ENCODE data around the gene LST1. TPM values are rescaled to one million over a fixed set of nuclear protein-coding genes. Genes with fewer than 3 reads are reported as not detected.

LST1 gene
- total RNA-seq, 1 donor, result 200 TPM

- Histone ChIP-seq H3K4me1 (ENCODE audit: insufficient read depth, low read length) (peaks cover 67% of the 10 kb centered on the region), H3K4me3 (ENCODE audit: low read length) (no peak overlapping the region), H3K9me3 (ENCODE audit: low read depth, low read length) (no peaks in the 10 kb centered on the region), H3K27me3 (ENCODE audit: insufficient read depth, low read length) (no peaks in the 10 kb centered on the region)
These were observed 30.9 kb downstream of the LST1 start for GRCh38 chr6:31617010-31617409.

GRCh38 chr6:31619805-31620585 lies 33.9 kb downstream of the LST1 start:
- Histone ChIP-seq H3K4me3 (ENCODE audit: low read length) (peak overlapping the region; percentile 77), H3K4me1 (ENCODE audit: insufficient read depth, low read length) (peaks cover 63% of the 10 kb centered on the region), H3K9me3 (ENCODE audit: low read depth, low read length) (no peaks in the 10 kb centered on the region), H3K27me3 (ENCODE audit: insufficient read depth, low read length) (no peaks in the 10 kb centered on the region)

GRCh38 chr6:31620586-31621319 lies 34.7 kb downstream of the LST1 start, which contains the start of gene PRRC2A:
Gene PRRC2A, plus strand, starts transcription at chr6:31620715. Its CDS starts 2,075 bp downstream, at chr6:31622790.
- H3K27me3 ChIP-seq (ENCODE audit: insufficient read depth, low read length), result no peaks in the 10 kb centered on the region
- peak within 1 kb of the TSS; percentile 77 for H3K4me3 ChIP-seq (ENCODE audit: low read length)
- no peaks in the 10 kb centered on the region for H3K9me3 ChIP-seq (ENCODE audit: low read depth, low read length)
- H3K4me1 ChIP-seq (ENCODE audit: insufficient read depth, low read length), result peaks cover 55% of the 10 kb centered on the region

GRCh38 chr6:31621320-31621939 lies 35.4 kb downstream of the LST1 start:
- H3K9me3 ChIP-seq (ENCODE audit: low read depth, low read length), result no peaks in the 10 kb centered on the region
- H3K27me3 ChIP-seq (ENCODE audit: insufficient read depth, low read length), result no peaks in the 10 kb centered on the region
- H3K4me1 ChIP-seq (ENCODE audit: insufficient read depth, low read length), result peaks cover 48% of the 10 kb centered on the region
- peak overlapping the region; percentile 77 for H3K4me3 ChIP-seq (ENCODE audit: low read length)

- Histone ChIP-seq H3K4me1 (ENCODE audit: insufficient read depth, low read length) (peaks cover 43% of the 10 kb centered on the region), H3K4me3 (ENCODE audit: low read length) (no peak overlapping the region), H3K27me3 (ENCODE audit: insufficient read depth, low read length) (no peaks in the 10 kb centered on the region)
These were observed 35.9 kb downstream of the LST1 start for GRCh38 chr6:31621991-31622390.

GRCh38 chr6:31622684-31623091 lies 36.6 kb downstream of the LST1 start:
- Histone ChIP-seq H3K4me1 (ENCODE audit: insufficient read depth, low read length) (peaks cover 37% of the 10 kb centered on the region), H3K9me3 (ENCODE audit: low read depth, low read length) (no peaks in the 10 kb centered on the region), H3K4me3 (ENCODE audit: low read length) (no peak overlapping the region), H3K27me3 (ENCODE audit: insufficient read depth, low read length) (no peaks in the 10 kb centered on the region)

More at GRCh38 chr6:31621991-31622390, 35.9 kb downstream of the LST1 start:
- no peaks in the 10 kb centered on the region for H3K9me3 ChIP-seq (ENCODE audit: low read depth, low read length)

GRCh38 chr6:31624070-31624469 lies 38.0 kb downstream of the LST1 start:
- H3K4me3 ChIP-seq (ENCODE audit: low read length), result no peak overlapping the region
- H3K9me3 ChIP-seq (ENCODE audit: low read depth, low read length), result no peaks in the 10 kb centered on the region
- peaks cover 31% of the 10 kb centered on the region for H3K4me1 ChIP-seq (ENCODE audit: insufficient read depth, low read length)
- H3K27me3 ChIP-seq (ENCODE audit: insufficient read depth, low read length), result no peaks in the 10 kb centered on the region

GRCh38 chr6:31626952-31627351 lies 40.9 kb downstream of the LST1 start:
- Histone ChIP-seq H3K4me3 (ENCODE audit: low read length) (no peak overlapping the region), H3K4me1 (ENCODE audit: insufficient read depth, low read length) (peaks cover 15% of the 10 kb centered on the region), H3K27me3 (ENCODE audit: insufficient read depth, low read length) (no peaks in the 10 kb centered on the region), H3K9me3 (ENCODE audit: low read depth, low read length) (no peaks in the 10 kb centered on the region)

- Histone ChIP-seq H3K4me1 (ENCODE audit: insufficient read depth, low read length) (peaks cover 7% of the 10 kb centered on the region), H3K9me3 (ENCODE audit: low read depth, low read length) (no peaks in the 10 kb centered on the region), H3K4me3 (ENCODE audit: low read length) (no peak overlapping the region), H3K27me3 (ENCODE audit: insufficient read depth, low read length) (no peaks in the 10 kb centered on the region)
These were observed 41.7 kb downstream of the LST1 start for GRCh38 chr6:31627690-31628287.

- Histone ChIP-seq H3K4me3 (ENCODE audit: low read length) (no peak overlapping the region), H3K9me3 (ENCODE audit: low read depth, low read length) (no peaks in the 10 kb centered on the region), H3K4me1 (ENCODE audit: insufficient read depth, low read length) (no peaks in the 10 kb centered on the region)
These were observed 42.9 kb downstream of the LST1 start for GRCh38 chr6:31629014-31629413.

GRCh38 chr6:31630177-31630934 lies 44.3 kb downstream of the LST1 start:
- H3K27me3 ChIP-seq (ENCODE audit: insufficient read depth, low read length), result no peaks in the 10 kb centered on the region
- no peaks in the 10 kb centered on the region for H3K9me3 ChIP-seq (ENCODE audit: low read depth, low read length)
- H3K4me3 ChIP-seq (ENCODE audit: low read length), result no peak overlapping the region
- no peaks in the 10 kb centered on the region for H3K4me1 ChIP-seq (ENCODE audit: insufficient read depth, low read length)

More at GRCh38 chr6:31629014-31629413, 42.9 kb downstream of the LST1 start:
- H3K27me3 ChIP-seq (ENCODE audit: insufficient read depth, low read length), result no peaks in the 10 kb centered on the region

- H3K9me3 ChIP-seq (ENCODE audit: low read depth, low read length), result no peaks in the 10 kb centered on the region
- H3K4me1 ChIP-seq (ENCODE audit: insufficient read depth, low read length), result no peaks in the 10 kb centered on the region
- H3K4me3 ChIP-seq (ENCODE audit: low read length), result no peak overlapping the region
- no peaks in the 10 kb centered on the region for H3K27me3 ChIP-seq (ENCODE audit: insufficient read depth, low read length)
These were observed 45.1 kb downstream of the LST1 start for GRCh38 chr6:31631209-31631608.

GRCh38 chr6:31631681-31632278 lies 45.7 kb downstream of the LST1 start:
- Histone ChIP-seq H3K27me3 (ENCODE audit: insufficient read depth, low read length) (no peaks in the 10 kb centered on the region), H3K4me3 (ENCODE audit: low read length) (no peak overlapping the region), H3K9me3 (ENCODE audit: low read depth, low read length) (no peaks in the 10 kb centered on the region), H3K4me1 (ENCODE audit: insufficient read depth, low read length) (no peaks in the 10 kb centered on the region)
